Glutamatergic neuron (in vitro differentiated cells): ENCODE results near the gene LRRC17. TPM values are rescaled to one million over a fixed set of nuclear protein-coding genes. Genes with fewer than 3 reads are reported as not detected.

Source experiments
- DNase-seq: peaks from one replicate; pipeline ENCODE4 v3.0.0; 2022
- H3K27ac Mint-ChIP-seq: one replicate; pipeline ENCODE4 v1.8.0; 2020; ENCODE audit warnings: mild to moderate bottlenecking, mixed read lengths, inconsistent platforms; ENCODE audit not compliant: unreplicated experiment
- H3K27me3 Mint-ChIP-seq: one replicate; pipeline ENCODE4 v1.8.0; 2020; ENCODE audit warnings: mild to moderate bottlenecking, moderate library complexity, mixed read lengths, inconsistent platforms; ENCODE audit not compliant: unreplicated experiment
- H3K36me3 Mint-ChIP-seq: one replicate; pipeline ENCODE4 v1.8.0; 2020; ENCODE audit warnings: mild to moderate bottlenecking, mixed read lengths, inconsistent platforms; ENCODE audit not compliant: unreplicated experiment
- H3K4me1 Mint-ChIP-seq: one replicate; pipeline ENCODE4 v1.8.0; 2020; ENCODE audit warnings: mild to moderate bottlenecking, low read depth, mixed read lengths, inconsistent platforms; ENCODE audit not compliant: unreplicated experiment
- H3K4me3 Mint-ChIP-seq: one replicate; pipeline ENCODE4 v1.8.0; 2020; ENCODE audit warnings: mild to moderate bottlenecking, mixed read lengths, inconsistent platforms; ENCODE audit not compliant: unreplicated experiment
- H3K9me3 Mint-ChIP-seq: one replicate; pipeline ENCODE4 v1.8.0; 2020; ENCODE audit warnings: mild to moderate bottlenecking, moderate library complexity, mixed read lengths, inconsistent platforms; ENCODE audit not compliant: unreplicated experiment
- CTCF ChIP-seq: fragments of 200-600 bp; sonication (generic); IDR thresholded peaks from one replicate; pipeline ENCODE4 v1.5.0; 2021; ENCODE audit not compliant: partially characterized antibody, unreplicated experiment
- total RNA-seq: library from RNA; stranded (reverse); fragmentation: NEBNext Ultra II Directional; extraction: Animal tissue kit (Norgen Biotek cat#: 25700); gene quantifications from one replicate; pipeline ENCODE4 v1.2.1, GENCODE V29; 2021; ENCODE audit not compliant: unreplicated experiment

LRRC17 gene
- total RNA-seq, 1 donor from 2014 or later: 0.34 TPM

- H3K27ac Mint-ChIP-seq: no peak overlapping the region
- H3K9me3 Mint-ChIP-seq: peaks cover 4% of the 10 kb centered on the region
- H3K27me3 Mint-ChIP-seq: no peaks in the 10 kb centered on the region
- H3K36me3 Mint-ChIP-seq: no peaks in the 10 kb centered on the region
- no peak overlapping the region for H3K4me3 Mint-ChIP-seq
- no peak for TF ChIP-seq CTCF
- DNase-seq: no peak
- no peaks in the 10 kb centered on the region for H3K4me1 Mint-ChIP-seq
These were observed 39.2 kb upstream of the LRRC17 start for GRCh38 chr7:102873470-102874165.

DNA sequence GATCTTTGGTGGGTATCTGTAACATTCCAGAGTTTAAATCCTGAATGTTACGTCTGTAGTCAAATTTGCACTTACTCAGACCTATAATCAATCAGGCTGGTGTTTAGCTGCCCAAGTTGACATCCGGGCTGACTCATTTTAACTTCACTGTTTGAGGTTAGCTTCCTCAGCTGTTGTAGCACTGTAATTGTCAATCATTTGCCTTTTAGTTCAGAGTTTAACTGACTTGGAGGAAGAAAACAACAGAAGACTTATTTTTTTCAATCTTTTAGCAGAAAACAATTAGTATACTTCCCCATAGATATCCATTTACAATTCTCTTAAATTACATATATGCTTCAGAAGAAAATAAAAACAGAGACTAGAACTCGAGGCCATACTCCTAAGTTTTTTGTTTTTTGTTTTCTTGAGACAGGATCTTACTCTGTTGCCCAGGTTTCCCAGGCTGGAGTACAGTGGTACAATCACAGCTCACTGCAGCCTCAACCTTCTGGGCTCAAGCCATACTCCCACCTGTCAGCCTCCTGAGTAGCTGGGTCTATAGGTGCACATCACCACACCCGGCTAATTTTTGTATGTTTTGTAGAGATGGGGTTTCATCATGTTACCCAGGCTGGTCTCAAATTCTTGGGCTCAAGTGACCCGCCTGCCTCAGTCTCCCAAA is 38.5 kb upstream of the LRRC17 start:
- Mint-ChIP-seq H3K27me3 (no peaks in the 10 kb centered on the region), H3K36me3 (no peaks in the 10 kb centered on the region), H3K27ac (no peak overlapping the region), H3K9me3 (peaks cover 4% of the 10 kb centered on the region), H3K4me1 (no peaks in the 10 kb centered on the region), H3K4me3 (no peak overlapping the region)
- TF ChIP-seq CTCF: no peak
- DNase-seq: no peak

DNA sequence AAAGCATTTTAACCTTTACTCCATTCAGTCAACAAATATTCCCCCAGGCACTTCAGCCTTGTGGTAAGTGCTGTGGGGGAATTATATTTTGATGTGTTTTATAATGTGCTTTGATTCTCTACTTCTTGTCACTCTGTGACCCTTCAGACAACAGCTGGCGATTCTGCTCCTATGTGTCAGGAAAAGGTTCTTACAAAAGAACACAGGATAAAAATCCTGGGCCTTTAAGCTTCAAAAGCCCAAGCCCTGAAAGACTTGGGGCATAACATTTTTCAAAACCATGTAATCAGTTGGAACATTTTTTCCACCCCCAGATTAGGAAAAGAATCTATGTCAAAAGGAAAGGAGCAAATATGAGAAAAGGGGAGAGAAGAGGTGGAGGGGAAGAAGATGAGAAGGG is 37.8 kb upstream of the LRRC17 start:
- DNase-seq: no peak
- H3K4me3 Mint-ChIP-seq: no peak overlapping the region
- H3K4me1 Mint-ChIP-seq: no peaks in the 10 kb centered on the region
- TF ChIP-seq CTCF: no peak
- H3K27ac Mint-ChIP-seq: no peak overlapping the region
- no peaks in the 10 kb centered on the region for H3K27me3 Mint-ChIP-seq
- H3K36me3 Mint-ChIP-seq: no peaks in the 10 kb centered on the region
- H3K9me3 Mint-ChIP-seq: peaks cover 4% of the 10 kb centered on the region

DNA sequence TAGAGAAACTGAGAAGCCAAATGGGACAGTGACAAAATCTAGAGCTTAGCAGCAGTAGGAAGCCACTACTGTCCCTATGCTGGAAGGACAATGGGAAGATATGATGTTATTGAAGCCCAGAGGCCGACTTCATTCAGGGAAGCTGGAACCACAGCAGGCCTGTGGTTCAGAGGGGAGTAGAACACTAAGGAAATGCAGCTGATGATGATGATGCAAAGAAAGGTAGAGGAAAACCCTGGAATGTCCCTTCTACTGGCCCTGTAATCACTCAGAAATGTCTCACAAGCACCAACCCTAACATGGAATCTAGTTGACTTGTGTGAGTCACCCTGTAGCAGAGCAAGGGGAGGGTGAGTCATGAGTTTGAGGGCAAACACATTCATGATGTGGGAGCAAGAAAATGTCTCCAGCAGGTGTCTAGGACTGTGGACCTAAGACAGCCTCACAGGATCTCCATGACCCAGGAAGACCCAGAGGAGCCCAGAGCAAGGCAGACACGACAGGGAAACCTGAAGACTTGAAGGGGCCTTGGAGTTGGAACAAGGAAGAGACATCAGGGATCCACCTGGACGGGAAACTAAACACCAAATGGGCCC is 37.0 kb upstream of the LRRC17 start:
- no peaks in the 10 kb centered on the region for H3K36me3 Mint-ChIP-seq
- H3K9me3 Mint-ChIP-seq: peaks cover 4% of the 10 kb centered on the region
- no peak for TF ChIP-seq CTCF
- H3K27me3 Mint-ChIP-seq: no peaks in the 10 kb centered on the region
- DNase-seq: no peak
- no peak overlapping the region for H3K4me3 Mint-ChIP-seq
- H3K27ac Mint-ChIP-seq: no peak overlapping the region
- H3K4me1 Mint-ChIP-seq: no peaks in the 10 kb centered on the region
